HG03039 (cell line): ENCODE results near the gene RAB3IL1.
"Not testable (repeated sequence)": the region's sequence is repeated elsewhere in the genome, so short reads cannot be mapped to it uniquely, and the experiment has no call there.

Experiments
- ATAC-seq: cut with Tn5 transposase; IDR thresholded peaks from one replicate; pipeline ENCODE4 v1.9.1; 2021; ENCODE audit warnings: mild to moderate bottlenecking, moderate library complexity; ENCODE audit not compliant: unreplicated experiment

The RAB3IL1 gene

DNA sequence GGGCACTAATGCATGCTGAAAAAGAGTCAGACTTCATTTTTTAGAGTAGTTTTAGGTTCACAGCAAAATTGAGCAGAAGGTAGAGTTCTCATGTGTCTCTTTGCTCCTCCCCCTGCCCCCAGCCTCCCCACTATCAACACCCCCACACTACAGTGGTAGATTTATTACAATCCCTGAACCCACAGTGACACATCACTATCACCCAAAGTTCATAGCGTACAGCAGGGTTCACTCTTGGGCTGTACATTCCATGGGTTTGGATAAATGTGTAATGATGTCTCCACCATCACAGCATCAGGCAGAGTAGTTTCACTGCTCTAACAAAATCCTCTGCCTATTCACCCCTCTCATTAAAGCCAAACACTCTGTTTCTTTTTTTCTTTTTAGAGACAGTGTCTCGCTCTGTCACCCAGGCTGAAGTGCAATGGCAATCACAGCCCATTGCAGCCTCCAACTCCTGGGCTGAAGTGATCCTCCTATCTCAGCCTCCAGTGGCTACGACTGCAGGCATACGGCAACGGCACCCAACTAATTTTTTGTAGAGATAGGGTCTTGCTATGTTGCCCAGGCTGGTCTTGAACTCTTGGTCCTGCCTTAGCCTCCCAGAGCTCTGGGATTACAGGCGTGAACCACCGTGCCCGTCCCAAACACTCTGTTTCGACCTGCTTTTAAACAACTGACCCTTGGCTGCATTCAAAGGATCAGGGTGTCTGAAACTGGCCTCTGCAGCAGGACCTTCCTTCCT lies 36.9 kb upstream of the RAB3IL1 start:
- ATAC-seq = no peak

- not testable (repeated sequence) for ATAC-seq
Measured at GRCh38 chr11:61953632-61954031, 36.3 kb upstream of the RAB3IL1 start.

- ATAC-seq = no peak
Measured at GRCh38 chr11:61952882-61953281, 35.5 kb upstream of the RAB3IL1 start.

DNA sequence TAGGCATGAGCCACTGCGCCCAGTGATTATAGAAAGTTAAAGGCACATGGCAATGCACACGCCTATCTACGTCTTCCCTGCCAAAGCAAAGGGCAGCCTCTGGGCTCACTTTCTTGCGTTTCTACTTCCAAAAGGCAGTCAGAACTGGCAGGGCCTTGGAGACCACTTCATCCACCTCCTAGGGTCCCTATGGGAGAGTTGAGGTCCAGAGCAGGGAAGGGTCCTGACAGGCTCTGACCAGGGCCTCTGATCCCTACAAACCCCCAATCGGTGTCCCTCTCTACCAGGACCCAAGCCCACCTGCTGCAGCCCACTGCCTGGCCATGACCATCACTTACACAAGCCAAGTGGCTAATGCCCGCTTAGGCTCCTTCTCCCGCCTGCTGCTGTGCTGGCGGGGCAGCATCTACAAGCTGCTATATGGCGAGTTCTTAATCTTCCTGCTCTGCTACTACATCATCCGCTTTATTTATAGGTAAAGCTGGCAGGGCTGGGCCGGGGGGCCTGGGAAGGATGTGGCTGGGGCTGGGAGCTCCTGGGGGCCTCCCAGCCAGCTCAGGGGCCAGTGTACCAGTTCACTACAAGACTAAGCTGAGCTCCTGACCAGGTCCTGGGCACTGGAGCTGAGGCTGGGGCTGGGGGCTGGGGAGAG lies 34.2 kb upstream of the RAB3IL1 start:
- ATAC-seq = no peak

GRCh38 chr11:61950035-61950547 lies 32.7 kb upstream of the RAB3IL1 start, which contains the start of gene BEST1:
BEST1 (plus strand) TSS chr11:61950351; CDS start chr11:61951807, 1,456 bp downstream.
- no peak for ATAC-seq

DNA sequence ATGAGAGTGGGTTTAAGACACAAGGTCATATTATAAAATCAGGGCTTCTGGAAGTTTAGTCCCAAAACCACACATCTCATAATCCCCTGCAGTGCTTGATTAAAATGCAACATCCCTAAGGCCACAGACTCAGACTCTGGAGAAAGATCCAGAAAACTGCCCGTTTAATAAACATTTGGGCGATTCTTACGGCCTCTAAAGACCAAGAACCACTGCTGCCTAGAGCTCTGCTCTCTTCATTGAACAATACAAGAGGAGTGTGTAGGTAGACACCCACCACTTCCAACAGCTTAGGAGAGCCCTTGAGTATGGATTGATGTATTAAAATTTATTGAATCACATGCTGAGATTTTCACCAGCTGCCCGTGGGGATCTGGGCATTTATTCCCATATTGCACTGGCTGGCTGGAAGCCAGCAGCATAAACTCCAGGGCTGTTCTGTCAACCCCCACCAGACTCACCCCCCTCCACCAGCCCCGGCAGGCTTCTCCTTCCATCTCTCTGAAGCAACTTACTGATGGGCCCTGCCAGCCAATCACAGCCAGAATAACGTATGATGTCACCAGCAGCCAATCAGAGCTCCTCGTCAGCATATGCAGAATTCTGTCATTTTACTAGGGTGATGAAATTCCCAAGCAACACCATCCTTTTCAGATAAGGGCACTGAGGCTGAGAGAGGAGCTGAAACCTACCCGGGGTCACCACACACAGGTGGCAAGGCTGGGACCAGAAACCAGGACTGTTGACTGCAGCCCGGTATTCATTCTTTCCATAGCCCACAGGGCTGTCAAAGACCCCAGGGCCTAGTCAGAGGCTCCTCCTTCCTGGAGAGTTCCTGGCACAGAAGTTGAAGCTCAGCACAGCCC lies 32.0 kb upstream of the RAB3IL1 start:
- ATAC-seq = no peak

- ATAC-seq = no peak
Measured at GRCh38 chr11:61948505-61948904, 31.1 kb upstream of the RAB3IL1 start.

DNA sequence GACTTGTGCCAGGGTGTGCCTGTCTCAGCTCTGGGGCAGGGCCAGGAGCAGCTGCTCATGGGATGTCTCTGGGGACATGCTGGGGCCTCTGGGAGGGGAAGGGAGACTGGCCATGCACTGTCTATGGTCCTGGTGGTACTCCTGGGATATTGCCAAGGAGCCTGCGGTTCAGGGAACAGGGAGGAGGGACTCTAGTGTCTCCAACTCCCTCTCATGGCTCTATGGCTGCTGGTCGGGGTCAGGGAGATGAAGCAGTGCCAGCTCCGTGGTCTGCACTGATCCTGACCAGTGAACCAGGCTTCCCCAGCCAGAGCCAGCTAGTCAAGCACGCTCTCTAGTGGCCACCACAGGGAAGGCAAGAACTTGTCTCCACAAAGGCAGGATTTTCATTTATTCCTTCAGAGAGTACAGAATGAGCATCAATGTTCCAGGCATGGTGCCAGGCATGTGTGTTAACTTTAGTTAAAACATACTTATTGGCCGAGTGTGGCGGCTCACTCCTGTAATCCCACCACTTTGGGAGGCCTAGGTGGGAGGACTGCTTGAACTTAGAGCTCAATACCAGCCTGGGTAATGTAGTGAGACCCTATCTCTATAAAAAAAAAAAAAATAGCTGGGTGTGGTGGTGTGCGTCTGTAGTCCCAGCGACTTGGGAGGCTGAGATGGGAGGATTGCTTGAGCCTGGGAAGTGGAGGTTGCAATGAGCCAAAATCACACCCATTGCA lies 30.3 kb upstream of the RAB3IL1 start:
- ATAC-seq = no peak

DNA sequence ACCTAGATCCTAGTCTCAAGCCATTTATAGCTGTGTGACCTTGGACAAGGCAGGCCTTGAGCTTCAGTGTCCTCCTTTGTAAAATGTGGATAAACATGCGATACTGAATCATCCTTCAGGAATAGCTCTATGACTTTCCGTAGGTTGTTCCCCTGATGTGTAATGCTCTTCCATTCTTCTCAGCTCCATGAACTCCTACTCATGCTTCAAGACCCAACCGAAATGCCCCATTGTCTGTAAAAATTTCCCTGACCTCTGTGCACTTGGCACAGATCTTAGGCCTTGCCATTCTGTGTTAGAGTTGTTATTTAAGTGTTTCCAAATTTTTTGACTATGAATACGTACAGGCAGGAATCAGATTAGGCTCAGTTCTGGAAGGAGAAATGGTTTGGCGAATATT lies 29.5 kb upstream of the RAB3IL1 start:
- ATAC-seq = no peak

- no peak for ATAC-seq
Measured at GRCh38 chr11:61945191-61945590, 27.8 kb upstream of the RAB3IL1 start.

DNA sequence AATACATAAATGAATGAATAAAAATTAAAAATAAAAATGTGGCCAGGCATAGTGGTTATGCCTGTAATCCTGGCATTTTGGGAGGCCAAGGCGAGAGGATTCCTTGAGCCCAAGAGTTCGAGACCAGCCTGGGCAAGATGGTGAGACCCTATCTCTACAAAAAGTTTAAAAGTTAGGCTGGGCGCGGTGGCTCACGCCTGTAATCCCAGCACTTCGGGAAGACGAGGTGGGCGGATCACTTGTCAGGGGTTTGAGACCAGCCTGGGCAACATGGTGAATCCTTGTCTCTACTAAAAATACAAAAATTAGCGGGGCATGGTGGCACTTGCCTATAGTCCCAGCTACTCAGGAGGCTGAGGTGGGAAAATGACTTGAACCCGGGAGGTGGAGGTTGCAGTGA lies 23.1 kb upstream of the RAB3IL1 start:
- ATAC-seq = no peak

GRCh38 chr11:61935861-61936260 lies 18.5 kb upstream of the RAB3IL1 start:
- ATAC-seq = no peak

GRCh38 chr11:61930933-61931332 lies 13.6 kb upstream of the RAB3IL1 start:
- no peak for ATAC-seq

- no peak for ATAC-seq
Measured at GRCh38 chr11:61928606-61929005, 11.2 kb upstream of the RAB3IL1 start.

- ATAC-seq = no peak
Measured at GRCh38 chr11:61927501-61927900, 10.1 kb upstream of the RAB3IL1 start.

DNA sequence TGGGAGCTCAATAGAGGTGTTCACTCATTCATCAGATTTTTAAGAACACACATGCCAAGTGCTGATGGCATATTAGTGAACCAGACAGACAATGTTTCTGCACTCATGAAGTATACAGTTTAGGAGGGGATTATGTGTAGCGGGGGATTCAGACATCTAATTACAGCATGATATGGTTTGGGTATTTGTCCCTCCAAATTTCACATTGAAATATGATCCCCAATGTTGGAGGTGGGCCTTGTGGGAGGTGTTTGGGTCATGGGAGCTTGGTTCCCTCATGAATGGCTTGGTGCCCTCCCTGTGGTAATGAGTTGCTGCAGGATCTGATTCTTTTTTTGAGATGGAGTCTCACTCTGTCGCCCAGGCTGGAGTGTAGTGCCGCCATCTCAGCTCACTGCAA lies 8.9 kb upstream of the RAB3IL1 start:
- ATAC-seq = no peak

GRCh38 chr11:61925736-61926135 lies 8.4 kb upstream of the RAB3IL1 start:
- ATAC-seq = no peak

DNA sequence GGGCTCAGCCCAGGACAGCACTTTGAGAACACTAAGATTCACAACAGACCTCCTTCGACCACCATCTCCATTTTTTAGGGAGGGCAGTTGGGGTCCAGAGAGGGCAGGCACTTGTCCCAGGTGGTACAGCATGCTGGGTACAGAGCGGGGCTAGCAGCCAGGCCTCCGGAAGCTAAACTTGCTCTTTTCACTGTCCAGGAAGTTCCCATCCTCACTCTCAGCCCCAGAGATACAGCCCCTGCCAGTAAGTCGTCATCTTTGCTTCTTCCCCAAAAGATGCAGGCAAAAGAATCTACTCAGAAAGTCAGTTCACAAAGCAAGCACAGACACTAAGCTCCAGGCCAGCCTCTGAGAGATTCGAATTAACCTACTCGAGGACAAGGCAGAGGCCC lies 6.7 kb upstream of the RAB3IL1 start:
- no peak for ATAC-seq

GRCh38 chr11:61923166-61924063 lies 6.0 kb upstream of the RAB3IL1 start:
- ATAC-seq = no peak

GRCh38 chr11:61922539-61922938 lies 5.2 kb upstream of the RAB3IL1 start:
- no peak for ATAC-seq
